ENCODE measurements around the gene FOXJ1.

FOXJ1 gene

DNA sequence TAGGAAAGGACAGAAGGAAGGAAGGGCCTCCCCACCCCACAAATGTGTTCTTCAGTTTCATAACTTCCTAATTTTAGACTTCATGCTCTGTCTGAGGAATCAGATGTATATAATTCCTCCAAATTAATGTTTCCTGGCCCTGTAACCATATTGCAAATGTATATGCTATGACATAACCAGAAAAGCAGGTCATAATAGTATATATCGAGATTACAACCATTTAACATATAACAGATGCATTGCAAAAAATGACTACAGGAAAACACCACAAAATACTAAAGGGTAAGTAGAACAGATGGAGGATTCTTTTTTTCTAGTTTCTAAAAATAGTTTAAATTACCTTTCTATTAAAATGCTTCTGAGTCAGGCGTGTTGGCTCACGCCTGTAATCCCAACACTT is 34.3 kb downstream of the FOXJ1 start:
- H3K4me1 ChIP-seq (ENCODE audit: control insufficient read depth, insufficient read depth, low read length) = peaks cover 8% of the 10 kb centered on the region
- H3K36me3 ChIP-seq (ENCODE audit: control insufficient read depth, insufficient read depth, low read length) = peaks cover 2% of the 10 kb centered on the region
- H3K9me3 ChIP-seq (ENCODE audit: control insufficient read depth, insufficient read depth, low read length) = no peaks in the 10 kb centered on the region
- no peak overlapping the region for H3K4me3 ChIP-seq (ENCODE audit: low read depth, low read length)
- no peak overlapping the region for H3K9ac ChIP-seq (ENCODE audit: low read depth, low read length)
- H3K27me3 ChIP-seq (ENCODE audit: control insufficient read depth, insufficient read depth, low read length) = no peaks in the 10 kb centered on the region

DNA sequence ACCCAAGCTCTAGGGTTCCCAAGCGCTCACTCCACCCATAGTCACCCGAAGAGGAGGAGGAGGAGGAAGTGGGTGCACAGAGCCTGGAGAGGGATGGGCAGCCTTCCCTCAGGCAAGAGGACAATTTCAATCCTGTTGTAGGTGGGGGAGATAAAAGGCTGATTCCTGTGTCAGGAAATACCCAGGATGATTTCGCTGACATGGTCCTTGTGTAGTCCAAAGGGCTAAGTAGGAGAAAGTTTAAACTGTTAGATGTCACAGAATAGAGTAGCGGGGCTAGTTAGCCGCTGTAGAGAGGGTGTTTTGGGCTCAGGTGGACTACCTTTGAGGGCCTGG is 36.2 kb downstream of the FOXJ1 start:
- Histone ChIP-seq H3K27me3 (ENCODE audit: control insufficient read depth, insufficient read depth, low read length) (no peaks in the 10 kb centered on the region), H3K4me3 (ENCODE audit: low read depth, low read length) (no peak overlapping the region), H3K9ac (ENCODE audit: low read depth, low read length) (no peak overlapping the region), H3K36me3 (ENCODE audit: control insufficient read depth, insufficient read depth, low read length) (peaks cover 8% of the 10 kb centered on the region), H3K4me1 (ENCODE audit: control insufficient read depth, insufficient read depth, low read length) (peaks cover 8% of the 10 kb centered on the region), H3K9me3 (ENCODE audit: control insufficient read depth, insufficient read depth, low read length) (no peaks in the 10 kb centered on the region)

DNA sequence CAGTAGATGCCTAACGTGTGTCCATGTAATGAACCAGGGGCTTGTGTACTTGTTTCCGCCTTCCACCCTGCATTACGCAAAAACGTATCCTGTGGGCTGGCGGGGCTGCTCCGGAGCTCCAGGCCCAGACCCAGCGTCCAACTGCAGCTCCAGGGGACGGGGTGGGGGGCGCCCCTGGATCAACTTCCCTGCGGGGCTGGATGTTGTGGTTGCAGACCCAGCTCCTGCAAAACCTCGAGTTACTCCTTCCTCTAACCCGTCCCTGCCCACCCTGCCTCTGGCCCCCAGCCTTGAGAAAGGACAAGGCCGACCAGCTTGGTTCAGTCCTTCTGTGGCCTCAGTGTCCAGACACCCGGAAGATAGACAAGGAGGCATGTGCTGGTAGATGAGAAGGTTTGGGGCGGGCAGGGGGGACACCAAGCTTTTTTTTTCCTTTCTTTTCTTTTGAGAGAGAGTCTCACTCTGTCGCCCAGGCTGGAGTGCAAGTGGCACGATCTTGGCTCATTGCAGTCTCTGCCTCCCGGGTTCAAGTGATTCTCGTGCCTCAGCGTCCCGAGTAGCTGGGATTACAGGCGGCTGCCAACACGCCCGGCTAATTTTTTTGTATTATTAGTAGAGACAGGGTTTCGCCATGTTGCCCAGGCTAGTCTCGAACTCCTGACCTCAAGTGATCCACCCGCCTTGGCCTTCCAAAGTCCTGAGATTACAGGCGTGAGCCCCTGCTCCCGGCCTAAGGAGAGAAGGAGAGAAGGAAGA is 36.7 kb downstream of the FOXJ1 start:
- H3K9ac ChIP-seq (ENCODE audit: low read depth, low read length) = peak overlapping the region; percentile 80
- H3K4me3 ChIP-seq (ENCODE audit: low read depth, low read length) = peak overlapping the region; percentile 96
- no peaks in the 10 kb centered on the region for H3K27me3 ChIP-seq (ENCODE audit: control insufficient read depth, insufficient read depth, low read length)
- no peaks in the 10 kb centered on the region for H3K9me3 ChIP-seq (ENCODE audit: control insufficient read depth, insufficient read depth, low read length)
- peaks cover 12% of the 10 kb centered on the region for H3K36me3 ChIP-seq (ENCODE audit: control insufficient read depth, insufficient read depth, low read length)
- peaks cover 8% of the 10 kb centered on the region for H3K4me1 ChIP-seq (ENCODE audit: control insufficient read depth, insufficient read depth, low read length)

DNA sequence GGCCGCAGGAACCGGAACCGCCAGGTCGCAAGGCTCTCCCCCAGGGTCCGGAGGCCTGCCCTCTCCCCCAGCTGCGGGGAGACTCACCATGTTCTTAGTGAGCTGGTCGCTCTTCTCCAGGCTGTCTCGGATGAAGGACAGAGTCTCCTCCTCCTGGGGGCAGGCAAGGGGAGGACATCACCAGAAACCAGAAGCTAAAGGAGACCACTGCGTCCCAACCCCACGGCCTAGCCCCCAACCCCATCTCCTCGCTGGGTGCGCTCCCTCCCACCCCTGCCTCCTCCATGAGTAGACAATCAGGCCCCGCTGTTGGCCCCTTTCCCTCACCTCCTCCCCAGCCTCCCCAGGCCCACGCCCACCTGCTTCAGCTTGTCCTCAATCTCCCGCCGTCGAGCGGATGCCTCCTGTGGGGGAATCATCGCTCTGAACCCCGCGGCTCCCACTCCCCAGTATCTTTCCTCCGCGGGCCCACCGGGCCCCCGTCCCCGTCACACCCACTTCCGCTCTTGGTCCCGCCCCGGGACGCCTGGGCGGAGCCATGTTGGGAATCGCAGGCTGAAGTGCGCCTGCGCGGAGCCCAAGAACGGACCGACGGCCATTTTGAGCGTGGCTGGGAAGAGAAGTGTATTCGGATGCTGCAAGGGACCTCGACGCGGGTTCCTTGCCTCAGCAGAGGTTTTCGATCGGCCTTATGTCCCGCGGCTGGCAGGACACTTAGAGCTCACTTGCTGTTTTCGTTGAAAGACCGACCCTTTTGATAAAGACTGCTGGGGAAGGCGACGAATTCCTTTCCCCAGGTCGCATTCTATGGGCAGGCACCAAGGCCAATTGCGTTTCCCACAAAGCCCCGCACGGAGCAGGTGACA is 37.5 kb downstream of the FOXJ1 start, which contains the start of gene EXOC7:
Gene EXOC7 (minus strand): TSS at position 514 of the 866 bp plus-strand sequence. CDS start 95 bp downstream, at position 419.
- H3K4me3 ChIP-seq (ENCODE audit: low read depth, low read length) = peak within 1 kb of the TSS; percentile 96
- H3K9me3 ChIP-seq (ENCODE audit: control insufficient read depth, insufficient read depth, low read length) = no peaks in the 10 kb centered on the region
- H3K27me3 ChIP-seq (ENCODE audit: control insufficient read depth, insufficient read depth, low read length) = no peaks in the 10 kb centered on the region
- peaks cover 12% of the 10 kb centered on the region for H3K36me3 ChIP-seq (ENCODE audit: control insufficient read depth, insufficient read depth, low read length)
- H3K9ac ChIP-seq (ENCODE audit: low read depth, low read length) = peak within 1 kb of the TSS; percentile 80
- H3K4me1 ChIP-seq (ENCODE audit: control insufficient read depth, insufficient read depth, low read length) = peaks cover 8% of the 10 kb centered on the region

DNA sequence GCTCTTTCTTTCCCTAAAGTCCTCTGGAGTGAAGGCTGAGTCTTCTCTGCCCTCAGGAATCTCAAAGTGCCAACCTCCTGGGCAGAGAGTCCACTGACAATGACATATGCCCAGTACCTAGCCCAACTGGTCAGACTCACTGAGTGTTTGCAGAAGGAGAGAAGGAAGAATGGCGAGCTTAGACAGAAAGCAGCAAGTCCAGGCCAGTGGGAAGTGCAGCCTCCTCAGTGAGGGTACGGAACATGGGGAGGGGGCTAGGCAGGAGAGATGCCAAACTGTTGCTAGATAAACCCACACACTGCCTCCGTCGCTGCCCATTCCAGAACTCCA is 38.1 kb downstream of the FOXJ1 start:
- Histone ChIP-seq H3K9me3 (ENCODE audit: control insufficient read depth, insufficient read depth, low read length) (no peaks in the 10 kb centered on the region), H3K27me3 (ENCODE audit: control insufficient read depth, insufficient read depth, low read length) (no peaks in the 10 kb centered on the region), H3K36me3 (ENCODE audit: control insufficient read depth, insufficient read depth, low read length) (peaks cover 12% of the 10 kb centered on the region), H3K4me3 (ENCODE audit: low read depth, low read length) (peak overlapping the region; percentile 96), H3K9ac (ENCODE audit: low read depth, low read length) (peak overlapping the region; percentile 73), H3K4me1 (ENCODE audit: control insufficient read depth, insufficient read depth, low read length) (peaks cover 8% of the 10 kb centered on the region)

DNA sequence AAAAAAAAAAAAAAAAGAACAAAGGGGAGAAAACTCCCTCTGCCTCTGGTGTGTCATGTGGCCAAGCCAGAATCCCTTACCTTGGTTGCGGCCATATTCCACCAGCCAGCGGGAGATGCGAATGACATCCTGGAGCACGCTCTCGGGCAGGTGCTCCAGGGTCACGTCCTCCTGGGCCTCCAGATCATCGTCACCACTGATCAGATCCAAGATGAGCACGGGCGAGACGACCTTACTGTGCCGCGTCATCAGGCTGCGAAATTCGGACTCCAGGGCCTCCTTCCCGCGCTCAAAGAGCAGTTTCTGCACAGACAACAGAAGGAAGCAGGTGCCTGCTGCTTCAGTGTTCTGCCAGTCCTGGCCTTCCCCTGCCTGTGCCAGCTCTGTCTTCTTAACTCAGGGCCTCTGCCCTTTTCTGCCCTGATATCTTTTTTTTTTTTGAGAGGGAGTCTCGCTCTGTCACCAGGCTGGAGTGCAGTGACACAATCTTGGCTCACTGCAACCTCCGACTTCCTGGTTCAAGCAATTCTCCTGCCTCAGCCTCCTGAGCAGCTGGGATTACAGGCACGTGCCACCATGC is 43.2 kb downstream of the FOXJ1 start:
- no peaks in the 10 kb centered on the region for H3K27me3 ChIP-seq (ENCODE audit: control insufficient read depth, insufficient read depth, low read length)
- no peaks in the 10 kb centered on the region for H3K9me3 ChIP-seq (ENCODE audit: control insufficient read depth, insufficient read depth, low read length)
- H3K9ac ChIP-seq (ENCODE audit: low read depth, low read length) = no peak overlapping the region
- no peak overlapping the region for H3K4me3 ChIP-seq (ENCODE audit: low read depth, low read length)
- no peaks in the 10 kb centered on the region for H3K4me1 ChIP-seq (ENCODE audit: control insufficient read depth, insufficient read depth, low read length)
- peaks cover 41% of the 10 kb centered on the region for H3K36me3 ChIP-seq (ENCODE audit: control insufficient read depth, insufficient read depth, low read length)

DNA sequence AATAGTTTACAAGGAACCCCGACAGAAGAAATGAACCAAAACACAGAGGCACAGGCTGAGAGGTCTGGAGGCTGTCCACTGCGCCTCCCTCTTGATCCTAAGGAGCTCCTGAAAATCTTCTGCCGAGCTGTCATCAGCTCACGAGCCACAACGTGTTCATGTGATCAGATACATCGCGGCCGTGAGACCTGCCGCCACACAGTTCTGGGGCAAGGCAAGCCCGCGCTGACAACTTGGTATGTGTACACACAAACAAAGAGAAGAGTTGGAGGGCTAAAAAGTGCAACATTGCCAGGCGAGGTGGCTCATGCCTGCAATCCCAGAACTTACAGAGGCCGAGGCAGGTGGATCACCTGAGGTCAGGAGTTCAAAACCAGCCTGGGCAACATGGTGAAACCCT is 45.1 kb downstream of the FOXJ1 start:
- no peak overlapping the region for H3K4me3 ChIP-seq (ENCODE audit: low read depth, low read length)
- H3K9ac ChIP-seq (ENCODE audit: low read depth, low read length) = no peak overlapping the region
- H3K4me1 ChIP-seq (ENCODE audit: control insufficient read depth, insufficient read depth, low read length) = no peaks in the 10 kb centered on the region
- H3K36me3 ChIP-seq (ENCODE audit: control insufficient read depth, insufficient read depth, low read length) = peaks cover 46% of the 10 kb centered on the region
- H3K27me3 ChIP-seq (ENCODE audit: control insufficient read depth, insufficient read depth, low read length) = no peaks in the 10 kb centered on the region
- H3K9me3 ChIP-seq (ENCODE audit: control insufficient read depth, insufficient read depth, low read length) = no peaks in the 10 kb centered on the region

DNA sequence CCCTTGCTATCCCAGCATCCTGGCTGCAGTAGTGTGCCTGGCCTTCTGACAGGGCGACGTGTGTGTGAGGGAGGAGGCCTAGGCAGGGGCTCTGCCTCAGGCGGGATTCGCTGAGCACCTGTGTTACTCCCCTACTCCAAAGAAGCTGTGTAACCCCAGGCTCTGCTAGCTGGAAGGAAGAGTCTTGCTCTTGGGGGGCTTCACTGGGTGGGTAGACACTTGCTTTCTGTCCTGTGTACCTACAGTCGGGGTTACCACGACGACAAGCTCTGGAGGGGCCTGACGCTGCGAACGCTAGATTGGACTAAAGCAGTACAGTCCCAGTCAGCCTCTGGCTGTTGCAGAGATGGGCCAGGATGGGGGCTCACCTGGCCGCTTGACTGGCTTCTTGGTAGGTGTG is 47.0 kb downstream of the FOXJ1 start:
- Histone ChIP-seq H3K36me3 (ENCODE audit: control insufficient read depth, insufficient read depth, low read length) (peaks cover 52% of the 10 kb centered on the region), H3K4me3 (ENCODE audit: low read depth, low read length) (no peak overlapping the region), H3K9ac (ENCODE audit: low read depth, low read length) (no peak overlapping the region), H3K27me3 (ENCODE audit: control insufficient read depth, insufficient read depth, low read length) (no peaks in the 10 kb centered on the region), H3K9me3 (ENCODE audit: control insufficient read depth, insufficient read depth, low read length) (no peaks in the 10 kb centered on the region), H3K4me1 (ENCODE audit: control insufficient read depth, insufficient read depth, low read length) (no peaks in the 10 kb centered on the region)

DNA sequence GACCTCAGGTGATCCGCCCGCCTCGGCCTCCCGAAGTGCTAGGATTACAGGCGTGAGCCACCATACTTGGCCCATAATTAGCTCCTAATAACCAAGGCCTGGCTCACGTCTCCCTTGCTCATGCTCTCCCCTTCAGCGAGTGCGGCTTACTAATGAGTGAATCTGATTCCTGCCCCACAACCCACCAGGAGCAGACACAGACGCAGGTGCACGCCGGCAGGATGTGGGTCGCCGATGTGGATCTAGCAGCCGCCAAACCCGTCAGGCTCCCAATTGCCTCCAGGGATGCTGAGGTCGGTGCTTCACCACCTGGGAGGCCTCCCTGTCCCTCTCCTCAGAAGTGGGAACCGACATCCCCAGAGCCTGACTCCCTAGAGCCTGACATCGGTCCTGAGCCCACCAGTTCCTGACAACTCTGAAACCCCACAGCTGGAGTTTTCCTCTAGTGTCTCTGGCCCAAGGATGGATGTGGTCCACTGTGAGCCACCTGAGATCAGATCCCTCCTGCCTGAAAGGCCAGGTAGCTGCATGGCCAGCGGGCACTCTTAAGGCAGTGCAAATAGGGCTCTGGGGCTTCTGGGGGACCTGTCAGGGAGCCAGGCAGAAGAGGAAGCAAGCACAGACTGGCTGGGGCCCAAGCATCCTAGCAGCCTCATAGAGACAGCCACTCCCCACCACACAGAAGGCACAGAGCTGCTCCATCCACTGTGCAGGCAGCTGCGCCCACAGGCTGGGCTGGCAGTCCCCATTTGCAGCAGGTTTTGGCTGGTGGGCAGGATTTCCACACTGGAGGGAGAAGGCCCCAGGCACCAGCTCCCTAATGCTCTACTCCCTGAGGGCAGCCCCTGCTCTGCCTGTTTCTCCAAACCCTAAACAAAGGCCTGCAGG is 48.3 kb downstream of the FOXJ1 start:
- Histone ChIP-seq H3K9me3 (ENCODE audit: control insufficient read depth, insufficient read depth, low read length) (no peaks in the 10 kb centered on the region), H3K36me3 (ENCODE audit: control insufficient read depth, insufficient read depth, low read length) (peaks cover 62% of the 10 kb centered on the region), H3K4me1 (ENCODE audit: control insufficient read depth, insufficient read depth, low read length) (no peaks in the 10 kb centered on the region), H3K4me3 (ENCODE audit: low read depth, low read length) (no peak overlapping the region), H3K9ac (ENCODE audit: low read depth, low read length) (no peak overlapping the region), H3K27me3 (ENCODE audit: control insufficient read depth, insufficient read depth, low read length) (no peaks in the 10 kb centered on the region)

DNA sequence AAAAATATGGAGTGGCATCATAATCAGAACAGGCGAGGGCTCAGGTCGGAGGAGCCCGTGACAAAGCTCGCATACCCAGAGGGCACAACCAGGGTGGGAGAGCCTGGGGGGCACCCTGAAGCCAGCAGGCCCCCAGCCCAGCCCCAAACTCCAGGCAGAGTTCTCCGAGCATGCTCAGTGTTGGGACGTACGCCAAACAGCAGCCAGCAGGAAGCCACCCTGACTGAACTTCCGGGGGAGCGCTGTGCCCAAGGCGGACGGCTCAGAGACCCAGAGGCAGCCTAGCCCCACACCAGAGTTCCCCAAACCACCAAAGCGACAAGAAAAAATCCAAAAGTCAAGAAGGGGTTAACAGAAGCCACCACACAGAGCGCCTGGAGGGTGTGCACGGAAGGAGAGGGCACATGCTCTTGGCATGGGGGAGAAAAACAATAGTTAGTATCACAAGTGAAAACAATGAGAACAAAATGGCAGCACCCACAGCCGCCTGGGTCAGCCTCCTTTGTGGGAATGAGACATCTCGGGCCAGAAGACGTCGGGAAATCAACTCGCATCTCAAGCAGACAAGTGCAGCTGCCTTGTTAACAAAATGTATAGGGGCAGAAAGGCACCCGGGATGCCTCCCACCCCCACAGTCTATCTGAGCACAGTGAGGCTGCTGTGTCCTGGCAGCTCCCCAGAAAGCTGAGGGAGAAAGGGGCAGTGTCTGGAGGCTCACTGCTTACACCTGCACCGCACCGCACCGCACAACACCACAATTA is 49.3 kb downstream of the FOXJ1 start:
- no peaks in the 10 kb centered on the region for H3K4me1 ChIP-seq (ENCODE audit: control insufficient read depth, insufficient read depth, low read length)
- H3K9me3 ChIP-seq (ENCODE audit: control insufficient read depth, insufficient read depth, low read length) = no peaks in the 10 kb centered on the region
- no peak overlapping the region for H3K9ac ChIP-seq (ENCODE audit: low read depth, low read length)
- H3K36me3 ChIP-seq (ENCODE audit: control insufficient read depth, insufficient read depth, low read length) = peaks cover 64% of the 10 kb centered on the region
- H3K4me3 ChIP-seq (ENCODE audit: low read depth, low read length) = no peak overlapping the region
- H3K27me3 ChIP-seq (ENCODE audit: control insufficient read depth, insufficient read depth, low read length) = no peaks in the 10 kb centered on the region

All from iPS-15b (cell line).